Parathyroid adenoma (tissue), 2 donors: ENCODE results near the gene SMARCE1.
A peak's percentile ranks its signal among the peaks of the same experiment; 100 is the strongest.

Experiments used
- H2AFZ ChIP-seq: fragments of 300-600 bp; sonication (generic); one replicate; pipeline ENCODE4 v1.7.0; 2017; ENCODE audit warnings: antibody characterized with exemption, mild to moderate bottlenecking
- H3K27ac ChIP-seq: fragments of 300-600 bp; sonication (generic); one replicate; pipeline ENCODE4 v1.7.0; 2017
- H3K27me3 ChIP-seq: fragments of 300-600 bp; sonication (generic); one replicate; pipeline ENCODE4 v1.7.0; 2017; ENCODE audit warnings: low read length; ENCODE audit not compliant: control insufficient read depth, insufficient read depth
- H3K36me3 ChIP-seq: fragments of 300-600 bp; sonication (generic); one replicate; pipeline ENCODE4 v1.7.0; 2017; ENCODE audit warnings: low read length; ENCODE audit not compliant: control insufficient read depth, insufficient read depth
- H3K4me1 ChIP-seq: fragments of 300-600 bp; sonication (generic); one replicate; pipeline ENCODE4 v1.7.0; 2017; ENCODE audit warnings: control low read depth
- H3K4me2 ChIP-seq: fragments of 300-600 bp; sonication (generic); one replicate; pipeline ENCODE4 v1.7.0; 2017; ENCODE audit warnings: low read length
- H3K4me3 ChIP-seq: fragments of 300-600 bp; sonication (generic); one replicate; pipeline ENCODE4 v1.7.0; 2017; ENCODE audit warnings: low read depth, low read length
- H3K79me2 ChIP-seq: fragments of 300-600 bp; sonication (generic); one replicate; pipeline ENCODE4 v1.7.0; 2017; ENCODE audit warnings: control low read depth
- H3K9ac ChIP-seq: fragments of 300-600 bp; sonication (generic); one replicate; pipeline ENCODE4 v1.7.0; 2017; ENCODE audit warnings: mild to moderate bottlenecking
- H3K9me3 ChIP-seq: fragments of 300-600 bp; sonication (generic); one replicate; pipeline ENCODE4 v1.7.0; 2017; ENCODE audit warnings: low read length; ENCODE audit not compliant: control insufficient read depth
- TF ChIP-seq, protein P1 (sequence below): fragments of 300-600 bp; sonication (generic); IDR thresholded peaks from one replicate; pipeline ENCODE4 v1.7.0; 2017; ENCODE audit warnings: antibody characterized with exemption, mild to moderate bottlenecking
- donor health status: primary hyperparathyroidism.

SMARCE1 gene

GRCh38 chr17:40678902-40679522 is 31.4 kb upstream of the SMARCE1 start:
- TF ChIP-seq, protein P1, sequence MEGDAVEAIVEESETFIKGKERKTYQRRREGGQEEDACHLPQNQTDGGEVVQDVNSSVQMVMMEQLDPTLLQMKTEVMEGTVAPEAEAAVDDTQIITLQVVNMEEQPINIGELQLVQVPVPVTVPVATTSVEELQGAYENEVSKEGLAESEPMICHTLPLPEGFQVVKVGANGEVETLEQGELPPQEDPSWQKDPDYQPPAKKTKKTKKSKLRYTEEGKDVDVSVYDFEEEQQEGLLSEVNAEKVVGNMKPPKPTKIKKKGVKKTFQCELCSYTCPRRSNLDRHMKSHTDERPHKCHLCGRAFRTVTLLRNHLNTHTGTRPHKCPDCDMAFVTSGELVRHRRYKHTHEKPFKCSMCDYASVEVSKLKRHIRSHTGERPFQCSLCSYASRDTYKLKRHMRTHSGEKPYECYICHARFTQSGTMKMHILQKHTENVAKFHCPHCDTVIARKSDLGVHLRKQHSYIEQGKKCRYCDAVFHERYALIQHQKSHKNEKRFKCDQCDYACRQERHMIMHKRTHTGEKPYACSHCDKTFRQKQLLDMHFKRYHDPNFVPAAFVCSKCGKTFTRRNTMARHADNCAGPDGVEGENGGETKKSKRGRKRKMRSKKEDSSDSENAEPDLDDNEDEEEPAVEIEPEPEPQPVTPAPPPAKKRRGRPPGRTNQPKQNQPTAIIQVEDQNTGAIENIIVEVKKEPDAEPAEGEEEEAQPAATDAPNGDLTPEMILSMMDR: no peak
- Histone ChIP-seq H2AFZ (no peak overlapping the region), H3K9ac (no peak overlapping the region), H3K4me3 (no peak overlapping the region), H3K27me3 (no peaks in the 10 kb centered on the region), H3K79me2 (no peaks in the 10 kb centered on the region), H3K4me2 (no peak overlapping the region), H3K9me3 (no peaks in the 10 kb centered on the region), H3K4me1 (no peaks in the 10 kb centered on the region), H3K27ac (no peak overlapping the region), H3K36me3 (no peaks in the 10 kb centered on the region)

DNA sequence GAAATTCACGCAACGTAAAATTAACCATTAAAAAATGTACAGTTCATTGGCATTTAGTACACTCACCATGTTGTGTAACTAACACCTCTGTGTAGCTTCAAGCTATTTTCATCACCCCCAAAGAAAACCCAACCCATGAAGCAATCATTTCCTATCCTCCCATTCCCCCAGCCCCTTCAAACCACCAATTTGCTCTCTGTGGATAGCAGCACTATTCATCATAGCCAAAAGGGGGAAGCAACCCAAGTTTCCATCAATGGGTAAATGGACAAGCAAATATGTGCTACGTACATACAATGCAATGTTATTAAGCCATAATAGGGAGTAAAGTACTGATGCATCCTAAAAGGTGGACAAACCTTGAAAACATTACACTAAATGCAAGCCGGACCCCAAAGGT is 28.3 kb upstream of the SMARCE1 start:
- TF ChIP-seq, protein P1: no peak
- Histone ChIP-seq H3K79me2 (no peaks in the 10 kb centered on the region), H3K4me1 (no peaks in the 10 kb centered on the region), H3K27ac (no peak overlapping the region), H3K27me3 (no peaks in the 10 kb centered on the region), H3K9me3 (no peaks in the 10 kb centered on the region), H3K9ac (no peak overlapping the region), H3K4me3 (no peak overlapping the region), H3K4me2 (no peak overlapping the region), H2AFZ (no peak overlapping the region), H3K36me3 (no peaks in the 10 kb centered on the region)

DNA sequence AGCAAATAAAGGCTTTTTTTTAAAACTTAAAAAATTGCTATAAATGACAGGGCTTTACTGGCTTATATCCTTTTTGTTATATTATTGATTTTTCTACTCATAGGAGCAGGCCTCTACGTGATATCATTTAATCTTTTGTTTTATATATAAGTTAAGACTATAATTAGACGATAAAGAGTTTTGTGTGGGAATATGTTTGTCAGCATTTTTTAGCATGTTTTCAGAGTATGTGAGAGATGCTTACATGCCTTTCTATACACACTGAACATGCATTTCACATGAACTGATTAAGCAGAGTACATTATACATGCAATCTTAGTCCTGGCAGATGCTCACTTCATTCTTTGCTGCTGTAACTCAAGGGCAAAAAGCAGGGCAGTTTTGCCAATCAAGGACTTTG is 25.0 kb upstream of the SMARCE1 start:
- no peaks in the 10 kb centered on the region for H3K36me3 ChIP-seq
- H3K4me1 ChIP-seq: no peaks in the 10 kb centered on the region
- TF ChIP-seq, protein P1: no peak
- H3K4me3 ChIP-seq: no peak overlapping the region
- H3K27ac ChIP-seq: no peak overlapping the region
- H3K9ac ChIP-seq: no peak overlapping the region
- no peaks in the 10 kb centered on the region for H3K27me3 ChIP-seq
- no peaks in the 10 kb centered on the region for H3K79me2 ChIP-seq
- no peak overlapping the region for H3K4me2 ChIP-seq
- H2AFZ ChIP-seq: no peak overlapping the region
- no peaks in the 10 kb centered on the region for H3K9me3 ChIP-seq

DNA sequence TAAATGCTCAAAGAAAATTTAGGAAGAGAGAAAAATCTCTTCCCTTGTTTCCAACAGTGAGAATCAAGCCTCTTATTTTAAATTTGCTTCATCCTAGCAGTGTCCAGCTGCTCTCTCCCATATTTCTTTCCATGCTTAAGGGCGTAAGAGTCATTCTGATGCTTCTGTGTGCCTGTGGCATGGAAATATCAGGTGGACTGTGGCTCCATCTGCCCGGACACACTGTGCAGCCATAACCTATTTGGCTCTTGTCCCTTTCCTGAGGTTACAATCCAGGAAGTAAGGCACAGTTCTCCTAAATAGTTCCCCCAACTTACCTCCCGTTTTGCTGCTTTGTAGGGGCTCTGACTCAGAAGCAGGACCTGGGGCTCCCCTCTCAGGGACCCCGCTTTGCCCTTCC is 23.7 kb upstream of the SMARCE1 start:
- Histone ChIP-seq H2AFZ (peak overlapping the region; percentile 24), H3K4me3 (no peak overlapping the region), H3K79me2 (no peaks in the 10 kb centered on the region), H3K4me1 (no peaks in the 10 kb centered on the region), H3K9me3 (no peaks in the 10 kb centered on the region), H3K27ac (no peak overlapping the region), H3K27me3 (no peaks in the 10 kb centered on the region), H3K9ac (no peak overlapping the region), H3K4me2 (no peak overlapping the region), H3K36me3 (no peaks in the 10 kb centered on the region)
- TF ChIP-seq, protein P1: no peak

GRCh38 chr17:40666331-40666730 is 18.7 kb upstream of the SMARCE1 start:
- Histone ChIP-seq H3K79me2 (no peaks in the 10 kb centered on the region), H3K27ac (no peak overlapping the region), H3K4me1 (no peaks in the 10 kb centered on the region), H3K27me3 (no peaks in the 10 kb centered on the region), H3K9ac (no peak overlapping the region), H3K9me3 (no peaks in the 10 kb centered on the region), H3K36me3 (no peaks in the 10 kb centered on the region), H3K4me2 (no peak overlapping the region), H3K4me3 (no peak overlapping the region), H2AFZ (peak overlapping the region; percentile 12)
- TF ChIP-seq, protein P1: no peak
